Hepatocyte (in vitro differentiated cells): ENCODE data around the gene STX12.
"Not testable (repeated sequence)": the region's sequence is repeated elsewhere in the genome, so short reads cannot be mapped to it uniquely, and the experiment has no call there.

ENCODE experiments used
- CTCF ChIP-seq: fragments of 200-600 bp; sonication (generic); IDR thresholded peaks from 2 replicates; pipeline ENCODE4 v1.5.1; 2016; ENCODE audit warnings: antibody characterized with exemption, mild to moderate bottlenecking; ENCODE audit not compliant: poor library complexity
- EZH2 ChIP-seq: fragments of 200-600 bp; sonication (generic); IDR thresholded peaks from 2 replicates; pipeline ENCODE4 v1.6.1; 2016; ENCODE audit warnings: antibody characterized with exemption, mild to moderate bottlenecking, borderline replicate concordance

GRCh38 chr1:27857552-27857951 is 84.5 kb downstream of the STX12 start:
- TF ChIP-seq EZH2, CTCF: not testable (repeated sequence)
